Medulla oblongata (tissue), 1 donor: ENCODE results near the gene ANKMY1.
"Not testable (repeated sequence)": the region's sequence is repeated elsewhere in the genome, so short reads cannot be mapped to it uniquely, and the experiment has no call there.

Source experiments
- DNase-seq: peaks from one replicate; pipeline ENCODE4 v3.0.0-alpha.2; 2015; ENCODE audit errors: extremely low spot score

Gene ANKMY1

GRCh38 chr2:240521885-240522284, 35.9 kb downstream of the ANKMY1 start:
- not testable (repeated sequence) for DNase-seq

GRCh38 chr2:240520974-240521350, 36.8 kb downstream of the ANKMY1 start:
- no peak for DNase-seq

- no peak for DNase-seq
Observed at GRCh38 chr2:240520130-240520973, 37.4 kb downstream of the ANKMY1 start.

DNA sequence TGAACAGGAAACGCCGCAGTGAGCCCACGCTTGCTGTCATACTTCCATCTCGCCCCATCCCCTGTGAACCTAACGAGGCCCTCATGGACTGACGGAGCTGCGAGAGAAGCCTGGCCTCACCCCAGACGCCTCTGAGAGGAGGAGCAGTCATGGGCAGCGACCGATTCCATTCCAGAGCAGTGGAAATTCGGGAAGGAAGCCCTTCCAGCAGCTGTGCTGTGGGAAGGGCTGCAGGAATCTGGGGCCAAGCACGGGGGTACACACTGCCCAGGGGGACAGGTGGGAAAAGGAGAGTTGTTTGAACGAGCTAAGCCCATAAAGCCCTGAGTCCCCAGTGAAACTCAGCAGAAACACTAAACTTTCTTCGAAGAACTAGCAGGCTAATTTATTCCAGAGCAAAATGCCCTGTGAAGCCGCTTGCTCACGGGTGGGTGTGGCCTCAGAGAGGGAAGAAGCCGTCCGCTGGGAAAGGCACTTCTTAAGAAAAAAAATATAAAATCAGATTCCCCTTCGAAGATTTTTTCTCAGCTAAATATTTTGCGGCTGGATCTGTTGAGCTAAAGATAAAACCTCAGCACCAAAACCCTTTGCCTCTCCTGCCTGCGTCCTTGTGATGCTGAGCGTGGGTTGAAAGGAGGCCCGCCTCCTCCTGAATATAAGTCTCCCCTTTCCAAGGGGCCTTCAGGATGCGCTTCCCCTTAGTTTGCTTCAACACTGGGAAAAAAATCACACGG, 38.2 kb downstream of the ANKMY1 start:
- no peak for DNase-seq

- no peak for DNase-seq
Observed at GRCh38 chr2:240518981-240519380, 38.8 kb downstream of the ANKMY1 start.

- no peak for DNase-seq
Observed at GRCh38 chr2:240517342-240517741, 40.4 kb downstream of the ANKMY1 start.

GRCh38 chr2:240514631-240515030, 43.2 kb downstream of the ANKMY1 start:
- DNase-seq, result no peak

DNA sequence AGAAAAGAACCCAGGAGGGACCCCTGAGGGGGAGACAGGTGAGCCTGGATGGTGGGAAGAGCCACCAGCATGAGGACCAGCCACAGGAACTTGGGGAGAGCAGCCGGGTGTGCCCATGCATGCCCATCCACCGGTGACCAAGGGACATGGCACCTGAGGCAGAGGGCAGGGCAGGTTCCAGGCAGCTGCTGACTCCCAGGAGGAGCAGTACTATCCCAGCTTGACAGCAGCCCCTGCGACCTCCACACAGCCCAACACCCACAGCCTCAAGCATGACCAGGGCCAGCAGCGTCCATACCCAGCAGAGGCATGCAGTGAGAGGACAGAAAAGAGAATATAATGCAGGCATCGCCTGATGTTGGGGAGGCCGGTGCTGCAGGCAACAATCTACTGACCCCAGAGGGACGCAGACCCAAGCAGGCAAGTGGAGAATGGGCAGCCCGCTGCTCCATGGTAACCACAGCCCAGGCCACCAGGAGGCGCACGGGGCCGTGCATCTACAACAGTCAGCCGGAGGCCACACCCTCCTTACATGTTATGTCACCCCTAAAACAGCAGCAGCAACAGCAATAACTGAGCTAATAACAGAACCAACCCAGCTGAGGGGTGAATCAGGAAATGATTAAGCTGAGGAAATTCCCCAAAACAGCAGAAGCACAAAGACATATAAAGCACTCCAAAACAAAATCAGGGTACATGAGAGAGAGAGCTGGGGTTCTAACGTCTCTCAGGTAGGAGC, 44.1 kb downstream of the ANKMY1 start:
- DNase-seq, result peak; percentile 50

GRCh38 chr2:240512666-240513535, 44.9 kb downstream of the ANKMY1 start:
- DNase-seq, result no peak

DNA sequence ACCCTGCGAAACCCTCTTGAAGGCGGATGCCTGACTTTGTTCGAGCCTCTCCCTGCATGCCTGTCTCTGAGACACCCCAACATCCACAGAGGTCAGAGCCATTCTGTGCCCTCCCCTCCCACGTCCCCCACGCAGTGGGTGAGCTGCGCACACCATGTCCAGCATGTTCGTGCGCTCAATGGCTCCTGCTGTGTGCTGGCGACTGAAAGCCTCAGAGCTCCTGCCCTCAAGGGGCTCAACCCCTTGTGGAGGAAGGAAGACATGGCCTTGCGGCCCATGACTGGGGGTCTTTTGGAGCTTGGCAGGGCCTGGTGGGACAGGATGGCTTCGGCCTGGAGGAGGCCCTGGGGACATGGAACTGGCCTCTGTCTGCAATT, 45.7 kb downstream of the ANKMY1 start:
- DNase-seq, result no peak

DNA sequence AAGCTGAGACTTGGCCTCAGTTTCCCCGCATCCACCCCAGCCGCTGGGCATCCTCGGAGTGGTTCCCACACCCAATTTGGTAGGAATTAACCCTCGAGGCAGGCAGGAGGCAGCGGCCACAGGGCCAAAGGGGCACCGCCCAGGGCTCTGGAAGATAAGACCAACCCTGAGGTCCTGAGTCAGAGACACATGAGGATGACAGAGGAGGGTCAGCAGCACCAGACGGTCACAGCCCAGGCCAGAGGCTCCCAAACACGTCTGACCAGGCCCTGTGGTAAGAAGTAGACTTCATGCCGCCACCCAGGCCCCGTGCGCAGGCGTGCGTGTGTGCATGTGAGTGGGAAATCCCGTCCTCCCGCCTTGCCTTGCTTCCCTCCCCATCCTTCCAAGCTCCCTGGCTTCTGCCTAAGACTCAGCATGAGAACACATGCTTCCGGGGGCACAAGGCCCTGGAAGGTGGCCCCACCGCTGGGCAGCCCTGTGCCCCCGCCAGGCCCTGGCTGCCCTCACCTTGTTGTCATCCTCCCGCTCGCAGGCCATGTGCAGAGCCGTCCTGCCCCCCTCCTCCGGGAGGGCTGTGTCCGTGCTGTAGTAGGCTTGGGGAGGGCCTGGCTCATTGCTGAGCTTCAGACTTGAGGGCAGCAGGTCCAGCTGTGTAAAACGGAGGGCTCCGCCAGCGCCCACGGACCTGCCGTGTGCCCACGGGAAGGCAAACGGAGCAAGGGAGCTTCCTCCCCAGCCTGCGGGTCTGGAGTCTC, 46.3 kb downstream of the ANKMY1 start:
- DNase-seq, result no peak

- no peak for DNase-seq
Observed at GRCh38 chr2:240510513-240511210, 47.1 kb downstream of the ANKMY1 start.

GRCh38 chr2:240509667-240510512, 47.9 kb downstream of the ANKMY1 start:
- DNase-seq, result no peak

DNA sequence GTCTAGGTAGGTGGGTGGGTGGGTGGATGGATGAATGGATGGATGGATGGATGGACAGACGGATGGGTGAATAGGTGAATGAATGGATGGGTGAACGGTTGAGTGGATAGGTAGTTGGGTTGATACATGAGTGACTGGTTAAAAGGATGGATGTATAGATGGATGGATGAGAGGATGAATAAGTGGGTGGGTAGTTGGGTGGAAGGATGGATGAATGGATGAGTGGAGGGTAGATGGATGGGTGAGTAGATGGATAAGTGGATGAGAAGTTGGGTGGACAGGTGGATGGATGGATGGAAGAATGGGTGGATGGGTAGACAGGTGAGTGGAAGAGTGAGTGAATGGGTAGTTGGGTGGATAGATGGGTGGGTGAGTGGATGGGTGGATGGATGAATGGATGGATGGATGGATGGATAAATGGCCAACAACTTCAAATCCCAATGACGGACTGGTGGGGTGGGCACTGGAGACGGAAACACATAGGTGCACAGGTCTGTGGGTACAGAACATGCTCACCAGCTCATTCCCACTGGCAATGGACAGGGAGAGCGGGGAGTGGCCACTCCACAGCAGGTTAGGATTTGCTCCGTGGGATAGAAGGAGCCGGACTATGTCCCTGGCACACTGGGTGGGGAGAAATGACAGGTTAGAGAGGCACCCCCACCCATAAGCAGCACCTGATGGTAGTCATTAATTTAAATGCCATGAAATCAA, 48.8 kb downstream of the ANKMY1 start:
- DNase-seq, result no peak

- DNase-seq, result no peak
Observed at GRCh38 chr2:240507778-240508251, 50.0 kb downstream of the ANKMY1 start.

DNA sequence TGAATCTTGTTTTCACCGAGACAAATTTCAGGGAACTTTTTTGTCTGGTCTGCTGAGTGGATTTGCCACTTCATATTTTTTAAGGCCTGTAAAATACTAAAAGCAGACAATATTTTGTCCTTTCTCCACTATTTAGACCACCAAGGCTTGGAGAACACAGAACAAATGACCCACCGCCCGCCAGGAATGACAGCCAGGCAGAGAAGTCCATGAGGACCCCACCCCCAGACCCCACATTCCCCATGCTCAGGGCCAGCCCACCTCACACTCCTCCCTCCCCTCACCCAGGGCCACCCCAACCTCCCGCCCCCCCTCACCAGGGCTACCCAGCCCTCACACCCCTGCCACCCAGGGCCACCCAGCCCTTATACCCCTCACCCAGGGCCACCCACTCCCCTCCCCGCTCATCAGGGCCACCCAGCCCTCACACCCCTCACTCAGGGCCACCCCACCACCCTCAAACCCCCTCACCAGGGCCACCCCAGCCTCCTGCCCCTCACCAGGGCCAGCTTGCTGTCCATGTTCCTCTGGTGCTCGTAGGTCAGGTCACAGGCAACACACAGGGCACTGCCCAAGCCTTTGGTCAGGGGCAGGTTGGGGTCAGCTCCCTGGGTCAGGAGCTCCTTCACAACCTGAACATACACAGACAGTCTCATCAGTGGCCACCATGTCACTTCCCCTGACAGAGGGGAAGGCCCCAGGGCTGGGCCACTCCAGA, 50.6 kb downstream of the ANKMY1 start:
- DNase-seq, result no peak

- no peak for DNase-seq
Observed at GRCh38 chr2:240506406-240507059, 51.3 kb downstream of the ANKMY1 start.
